NT2/D1 (cell line): ENCODE measurements around the gene NKD1.

Source experiments
- SUZ12 ChIP-seq: IDR thresholded peaks from 2 replicates; pipeline ENCODE4 v1.6.1; 2011; ENCODE audit not compliant: insufficient read length, insufficient read depth; ENCODE audit errors: extremely low read depth
- YY1 ChIP-seq: IDR thresholded peaks from 2 replicates; pipeline ENCODE4 v1.6.1; 2011; ENCODE audit not compliant: insufficient read length, insufficient read depth
- ZNF274 ChIP-seq: IDR thresholded peaks from 2 replicates; pipeline ENCODE4 v1.6.1; 2011; ENCODE audit warnings: mild to moderate bottlenecking, low read depth, low read length

DNA sequence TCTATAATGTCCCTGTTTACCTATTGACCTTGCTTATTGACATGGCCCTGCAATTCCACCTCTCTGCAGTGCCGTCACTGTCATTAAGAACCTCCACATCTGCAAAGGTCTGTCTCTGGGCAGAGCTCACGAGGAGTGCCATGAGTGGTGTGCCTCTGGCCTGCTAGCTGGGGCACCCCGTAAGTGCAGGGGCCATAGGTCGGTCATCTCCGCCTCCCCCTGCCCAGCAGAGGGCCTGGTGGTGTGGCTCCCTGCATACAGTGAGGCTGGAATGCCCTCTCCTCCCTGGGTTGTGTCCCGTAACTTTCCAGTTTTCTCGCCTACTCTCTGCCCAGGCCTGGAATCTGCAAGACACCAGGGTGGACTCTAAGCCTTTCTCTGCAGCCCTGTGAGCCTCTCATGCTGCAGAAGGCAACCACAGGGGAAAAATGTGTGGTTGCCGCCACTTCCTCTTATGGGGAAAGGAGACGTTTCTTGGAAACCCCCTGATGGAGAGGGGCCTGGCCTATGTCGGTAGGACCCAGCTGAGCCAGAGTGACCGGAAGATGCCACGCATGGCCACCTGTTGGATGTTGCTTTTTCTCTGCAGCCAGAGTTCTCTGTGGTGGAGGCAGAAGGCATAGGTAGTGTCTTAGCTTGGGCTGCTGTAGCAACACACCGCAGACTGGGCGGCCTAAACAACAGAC lies 135.6 kb downstream of the NKD1 start:
- TF ChIP-seq ZNF274 = no peak
- TF ChIP-seq YY1 = no peak
- no peak for TF ChIP-seq SUZ12
